H1 (cell line): ENCODE data around the gene SRSF12. TPM values are rescaled to one million over a fixed set of nuclear protein-coding genes. Genes with fewer than 3 reads are reported as not detected.

ENCODE experiments used
- CTCF ChIA-PET: fragments of 300-600 bp; sonication (Branson Sonifier 250); formaldehyde crosslinking; loops from one replicate; lab custom pipeline; 2021; ENCODE audit not compliant: partially characterized antibody; lab: Charles Lee
- POLR2A ChIA-PET: fragments of 300-600 bp; sonication (Branson Sonifier 250); formaldehyde crosslinking; loops from one replicate; lab custom pipeline; 2021; ENCODE audit warnings: inconsistent platforms; ENCODE audit not compliant: partially characterized antibody; lab: Charles Lee
- DNase-seq, 2 experiments: peaks; one replicate each; pipeline versions ENCODE4 v3.0.0 to v3.0.0-alpha.2; 2010 to 2022; ENCODE audit warnings: low spot score in 2 of 2, low read depth in 1 of 2, mixed read lengths in 1 of 2
- FAIRE-seq: peaks from 2 replicates; lab custom pipeline; 2011; peaks lifted over from hg19 to GRCh38; lab: Jason Lieb, UNC
- H2AFZ ChIP-seq: 2 replicates; pipeline ENCODE4 v1.8.1; 2012; ENCODE audit warnings: low read length, inconsistent platforms
- H2AK5ac ChIP-seq: 2 replicates; pipeline ENCODE4 v1.6.1; 2013; ENCODE audit warnings: low read depth, low read length
- H2BK120ac ChIP-seq: replicated peaks from 2 replicates; pipeline ENCODE3; 2013; ENCODE audit warnings: low read depth, low read length, inconsistent platforms
- H2BK12ac ChIP-seq: 2 replicates; pipeline ENCODE4 v1.6.1; 2013; ENCODE audit warnings: low read depth, low read length
- H2BK15ac ChIP-seq: 2 replicates; pipeline ENCODE4 v1.6.1; 2013; ENCODE audit warnings: low read length
- H2BK20ac ChIP-seq: 2 replicates; pipeline ENCODE4 v1.6.1; 2013; ENCODE audit warnings: low read length
- H2BK5ac ChIP-seq: 2 replicates; pipeline ENCODE4 v1.6.1; 2013; ENCODE audit warnings: low read depth, low read length
- H3K14ac ChIP-seq: 2 replicates; pipeline ENCODE4 v1.6.1; 2013; ENCODE audit warnings: inconsistent platforms; ENCODE audit not compliant: insufficient read length
- H3K18ac ChIP-seq: 2 replicates; pipeline ENCODE4 v1.6.1; 2013; ENCODE audit warnings: low read length; ENCODE audit errors: extremely low read depth
- H3K23ac ChIP-seq: 2 replicates; pipeline ENCODE4 v1.6.1; 2013; ENCODE audit warnings: inconsistent platforms; ENCODE audit not compliant: insufficient read length
- H3K23me2 ChIP-seq: 2 replicates; pipeline ENCODE4 v1.6.1; 2013; ENCODE audit warnings: low read depth, low read length
- H3K27ac ChIP-seq: 2 replicates; pipeline ENCODE4 v1.6.1; 2011; ENCODE audit warnings: low read depth, low read length, inconsistent platforms
- H3K27me3 ChIP-seq, 4 experiments: replicated peaks in 1 of 4; 1 replicate in 1 of 4; 2 replicates in 3 of 4; pipeline versions ENCODE4 v1.6.1 to v1.8.1; 2011 to 2013; ENCODE audit warnings: low read length in 3 of 4, mild to moderate bottlenecking in 3 of 4, inconsistent platforms in 2 of 4, mixed read lengths in 2 of 4, moderate library complexity in 1 of 4; ENCODE audit not compliant: control insufficient read depth in 3 of 4, insufficient read depth in 3 of 4; ENCODE audit errors: extremely low read depth in 1 of 4
- H3K36me3 ChIP-seq, 4 experiments: 2 replicates each; pipeline versions ENCODE4 v1.6.1 to v1.8.1; 2011 to 2013; ENCODE audit warnings: mild to moderate bottlenecking in 4 of 4, low read length in 3 of 4, moderate library complexity in 2 of 4, control low read depth in 1 of 4, inconsistent platforms in 1 of 4; ENCODE audit not compliant: insufficient read depth in 4 of 4, control insufficient read depth in 2 of 4
- H3K4ac ChIP-seq: replicated peaks from 2 replicates; pipeline ENCODE3; 2013; ENCODE audit warnings: low read length, low read depth, mixed read lengths, inconsistent platforms; ENCODE audit not compliant: insufficient read length
- H3K4me1 ChIP-seq, 4 experiments: replicated peaks in 1 of 4; 1 replicate in 1 of 4; 2 replicates in 3 of 4; pipeline versions ENCODE4 v1.6.1 to v1.8.1; 2011 to 2013; ENCODE audit warnings: low read length in 3 of 4, inconsistent platforms in 2 of 4, mixed read lengths in 1 of 4; ENCODE audit not compliant: insufficient read depth in 4 of 4, control insufficient read depth in 3 of 4
- H3K4me2 ChIP-seq, 2 experiments: 2 replicates each; pipeline versions ENCODE4 v1.6.1 to v1.8.1; 2011 to 2013; ENCODE audit warnings: low read depth in 2 of 2, low read length in 2 of 2, control low read depth in 1 of 2, inconsistent platforms in 1 of 2, mild to moderate bottlenecking in 1 of 2; ENCODE audit not compliant: insufficient read depth in 1 of 2
- H3K4me3 ChIP-seq, 4 experiments: fragments of 200-600, 300-600 bp in 1 of 4; sonication (generic), shearing (Covaris generic), sonication (Bioruptor Twin) in 1 of 4; 2 replicates each; pipeline versions ENCODE4 v1.5.1 to v1.8.1; 2011 to 2016; ENCODE audit warnings: low read length in 4 of 4, low read depth in 3 of 4, control low read depth in 2 of 4, inconsistent platforms in 2 of 4, mild to moderate bottlenecking in 2 of 4, mixed read lengths in 1 of 4, moderate library complexity in 1 of 4; ENCODE audit not compliant: insufficient read depth in 2 of 4; ENCODE audit errors: extremely low read depth in 1 of 4
- H3K56ac ChIP-seq: replicated peaks from 2 replicates; pipeline ENCODE3; 2013; ENCODE audit warnings: low read depth, mild to moderate bottlenecking, mixed read lengths, low read length, inconsistent platforms; ENCODE audit not compliant: insufficient read length
- H3K79me1 ChIP-seq: 2 replicates; pipeline ENCODE4 v1.6.1; 2013; ENCODE audit warnings: low read depth, low read length, control low read depth
- H3K79me2 ChIP-seq, 2 experiments: 2 replicates each; pipeline versions ENCODE4 v1.6.1 to v1.8.1; 2012 to 2013; ENCODE audit warnings: low read length in 2 of 2, mild to moderate bottlenecking in 2 of 2, inconsistent platforms in 1 of 2; ENCODE audit not compliant: insufficient read depth in 2 of 2, control insufficient read depth in 1 of 2
- H3K9ac ChIP-seq, 4 experiments: replicated peaks in 1 of 4; 1 replicate in 1 of 4; 2 replicates in 3 of 4; pipeline versions ENCODE4 v1.6.1 to v1.8.1; 2011 to 2013; ENCODE audit warnings: low read depth in 3 of 4, low read length in 3 of 4, control low read depth in 2 of 4, mild to moderate bottlenecking in 2 of 4, moderate library complexity in 2 of 4, inconsistent platforms in 1 of 4; ENCODE audit errors: extremely low read depth in 1 of 4
- H3K9me3 ChIP-seq, 2 experiments: 2 replicates each; pipeline versions ENCODE4 v1.6.1 to v1.8.1; 2012 to 2013; ENCODE audit warnings: mild to moderate bottlenecking in 2 of 2, moderate library complexity in 2 of 2, control low read depth in 1 of 2, inconsistent platforms in 1 of 2, low read depth in 1 of 2, low read length in 1 of 2, mixed read lengths in 1 of 2; ENCODE audit not compliant: insufficient read depth in 2 of 2
- H4K20me1 ChIP-seq, 2 experiments: replicated peaks in 1 of 2; 2 replicates each; pipeline versions ENCODE3 to v1.8.1; 2011 to 2013; ENCODE audit warnings: inconsistent platforms in 2 of 2, low read length in 2 of 2, mild to moderate bottlenecking in 1 of 2; ENCODE audit not compliant: insufficient read depth in 2 of 2, control insufficient read depth in 1 of 2
- H4K5ac ChIP-seq: 2 replicates; pipeline ENCODE4 v1.6.1; 2013; ENCODE audit warnings: low read length, low read depth, mixed read lengths, inconsistent platforms; ENCODE audit not compliant: insufficient read length
- H4K8ac ChIP-seq: 2 replicates; pipeline ENCODE4 v1.8.0; 2013; ENCODE audit warnings: mild to moderate bottlenecking, moderate library complexity, low read length, inconsistent platforms; ENCODE audit not compliant: insufficient read depth; ENCODE audit errors: extremely low read depth
- H4K91ac ChIP-seq: replicated peaks from 2 replicates; pipeline ENCODE3; 2013; ENCODE audit warnings: low read length, mixed read lengths, inconsistent platforms; ENCODE audit not compliant: insufficient read length
- ASH2L ChIP-seq: fragments of 200-600, 300-600 bp; sonication (generic); IDR thresholded peaks from one replicate; pipeline ENCODE4 v1.7.1; 2017; ENCODE audit warnings: low read length
- CEBPB ChIP-seq: IDR thresholded peaks from 2 replicates; pipeline ENCODE4 v1.6.1; 2012; ENCODE audit warnings: low read depth, low read length
- CHD1 ChIP-seq: IDR thresholded peaks from 2 replicates; pipeline ENCODE4 v1.6.1; 2012; ENCODE audit warnings: low read depth, low read length, improper control_type of control experiment
- GTF2F1 ChIP-seq: IDR thresholded peaks from 2 replicates; pipeline ENCODE4 v1.6.1; 2012; ENCODE audit warnings: low read depth, low read length, improper control_type of control experiment, borderline replicate concordance
- JUN ChIP-seq: IDR thresholded peaks from 2 replicates; pipeline ENCODE4 v1.6.1; 2011; ENCODE audit warnings: low read depth, mild to moderate bottlenecking, improper control_type of control experiment, low read length
- JUND ChIP-seq: IDR thresholded peaks from 2 replicates; pipeline ENCODE4 v1.6.1; 2011; ENCODE audit warnings: mild to moderate bottlenecking, improper control_type of control experiment, low read length
- PHF8 ChIP-seq: fragments of 200-600 bp; sonication (generic); conservative IDR thresholded peaks from 2 replicates; pipeline ENCODE4 v1.7.1; 2012; ENCODE audit warnings: low read depth, mild to moderate bottlenecking, inconsistent platforms, low read length, moderate library complexity
- SIN3A ChIP-seq, 2 experiments: IDR thresholded peaks in 1 of 2; conservative IDR thresholded peaks in 1 of 2; 2 replicates each; pipeline ENCODE4 v1.6.1; 2011 to 2012; ENCODE audit warnings: low read length in 2 of 2, improper control_type of control experiment in 1 of 2, low read depth in 1 of 2, mild to moderate bottlenecking in 1 of 2
- SRF ChIP-seq: IDR thresholded peaks from 2 replicates; pipeline ENCODE4 v1.6.1; 2011; ENCODE audit warnings: mild to moderate bottlenecking, low read depth, low read length, moderate library complexity
- TAF1 ChIP-seq: IDR thresholded peaks from 2 replicates; pipeline ENCODE4 v1.6.1; 2011; ENCODE audit warnings: mild to moderate bottlenecking, low read depth, low read length
- TEAD4 ChIP-seq: IDR thresholded peaks from 2 replicates; pipeline ENCODE4 v1.6.1; 2012; ENCODE audit warnings: low read depth, low read length, inconsistent platforms, mixed read lengths
- WGBS, 2 experiments: shearing (Covaris generic) in 1 of 2; methylation state at CpG; one replicate each; pipeline versions ENCODE4 v1.1.6 to v1.1.7; 2013 to 2015; ENCODE audit warnings: low lambda C conversion rate in 2 of 2, mixed read lengths in 2 of 2, inconsistent platforms in 1 of 2, low coverage in 1 of 2, missing lambda C conversion rate in 1 of 2; ENCODE audit not compliant: insufficient replicate concordance in 2 of 2, insufficient coverage in 1 of 2, insufficient read length in 1 of 2; ENCODE audit errors: extremely low coverage in 1 of 2, missing lambda C conversion rate in 1 of 2; 5-methylcytosine and 5-hydroxymethylcytosine counted together
- polyA plus RNA-seq, 7 experiments: library from polyadenylated mRNA; depleted of rRNA in 3 of 7; stranded (reverse) in 5 of 7; unstranded in 2 of 7; fragments of >200 nt in 5 of 7; fragments of 200-250 nt in 2 of 7; gene quantifications; 1 replicate in 5 of 7; 2 replicates in 1 of 7; 4 replicates in 1 of 7; pipeline versions ENCODE4 v1.2.1 to v1.2.3, GENCODE V29; 2011 to 2013; ENCODE audit warnings: missing spikeins in 2 of 7, mixed read lengths in 2 of 7
- total RNA-seq: library from RNA; stranded (reverse); fragmentation: NEBNext Ultra II Directional; extraction: Animal tissue kit (Norgen Biotek cat#: 25700); gene quantifications from 2 replicates; pipeline ENCODE4 v1.2.1, GENCODE V29; 2021

The SRSF12 gene
- total and polyA plus RNA-seq, 2 of the 8 experiments (the other 6 are each of a cell fraction or from before 2014, with no cell fraction given): 2.6 to 4.2 TPM

- Histone ChIP-seq H3K9me3 (no peaks in the 10 kb centered on the region), H3K79me1 (no peaks in the 10 kb centered on the region), H4K8ac (no peak overlapping the region), H3K9ac (no peak overlapping the region), H3K56ac (no peak overlapping the region), H2BK12ac (no peak overlapping the region), H3K27ac (no peak overlapping the region), H3K23me2 (no peaks in the 10 kb centered on the region; the same call in 1 of the 2 replicates), H2BK15ac (no peak overlapping the region), H3K14ac (no peak overlapping the region), H2BK20ac (no peak overlapping the region), H3K4ac (no peak overlapping the region), H2AFZ (no peak overlapping the region), H3K4me3 (no peak overlapping the region), H3K36me3 (peaks cover 0 to 4% (median 0%) of the 10 kb centered on the region in 4 experiments; a peak in 1 of 8 replicates), H2AK5ac (no peak overlapping the region), H3K79me2 (no peaks in the 10 kb centered on the region), H4K20me1 (no peaks in the 10 kb centered on the region), H4K91ac (no peak overlapping the region), H4K5ac (no peak overlapping the region), H3K4me2 (no peak overlapping the region), H3K23ac (no peak overlapping the region), H2BK120ac (no peak overlapping the region), H3K4me1 (peaks cover 0 to 3% (median 0%) of the 10 kb centered on the region in 4 experiments; a peak in 1 of 7 replicates), H3K27me3 (no peaks in the 10 kb centered on the region), H2BK5ac (no peak overlapping the region), H3K18ac (no peak overlapping the region)
- FAIRE-seq (no peak), DNase-seq (no peak)
- 85% methylated on average over 4 of the region's 4 CpGs; no CpG with 5 or more reads in 1 of the 2 experiments for WGBS, 2 experiments
- CTCF ChIA-PET: interaction anchor here (0.8 to 4.6 kb wide), 8 partner anchors 10 to 186 kb away, joined by 3 to 23 read pairs (median 4); no protein-coding TSS in a partner anchor
- TF ChIP-seq CEBPB (no peak), SRF (no peak), CHD1 (no peak), GTF2F1 (no peak), ASH2L (no peak), JUN (no peak), TEAD4 (no peak), TAF1 (no peak), PHF8 (no peak), JUND (no peak), SIN3A (conservative IDR thresholded peaks at IDR 0.05 in 1 of 2, IDR thresholded peaks at IDR 0.05 in 1 of 2; ENCODE audit: low read depth in 1 of 2, low read length in 2 of 2) (no peak)
- POLR2A ChIA-PET: no interaction called here
Measured at GRCh38 chr6:89160331-89161092, 42.6 kb upstream of the SRSF12 start.
